Ishikawa (cell line): Measurements from ENCODE around the gene KSR2.

Source experiments
- CEBPB ChIP-seq: IDR thresholded peaks from 2 replicates; pipeline ENCODE4 v1.6.1; 2012
- CREB1 ChIP-seq: IDR thresholded peaks from 2 replicates; pipeline ENCODE4 v1.6.1; 2012; ENCODE audit warnings: low read depth
- EGR1 ChIP-seq: IDR thresholded peaks from 2 replicates; pipeline ENCODE4 v1.6.1; 2012
- EP300 ChIP-seq: IDR thresholded peaks from 2 replicates; pipeline ENCODE4 v1.6.1; 2012; ENCODE audit warnings: borderline replicate concordance
- FOXM1 ChIP-seq: IDR thresholded peaks from 2 replicates; pipeline ENCODE4 v1.6.1; 2012; ENCODE audit warnings: low read depth, borderline replicate concordance
- MAX ChIP-seq: IDR thresholded peaks from 2 replicates; pipeline ENCODE4 v1.6.1; 2012
- RAD21 ChIP-seq: IDR thresholded peaks from 2 replicates; pipeline ENCODE4 v1.6.1; 2012; ENCODE audit warnings: low read depth
- REST ChIP-seq: IDR thresholded peaks from 2 replicates; pipeline ENCODE4 v1.6.1; 2012; ENCODE audit warnings: low read depth, mild to moderate bottlenecking
- USF1 ChIP-seq: IDR thresholded peaks from 2 replicates; pipeline ENCODE4 v1.6.1; 2012
- YY1 ChIP-seq: IDR thresholded peaks from 2 replicates; pipeline ENCODE4 v1.6.1; 2012; ENCODE audit warnings: low read depth
- ZBTB7A ChIP-seq: IDR thresholded peaks from 2 replicates; pipeline ENCODE4 v1.6.1; 2012; ENCODE audit warnings: low read depth

GRCh38 chr12:117724543-117724942, 244.2 kb downstream of the KSR2 start:
- TF ChIP-seq REST (no peak), CEBPB (no peak), USF1 (no peak), RAD21 (no peak), YY1 (no peak), FOXM1 (no peak), MAX (no peak), EGR1 (no peak), CREB1 (no peak), EP300 (no peak), ZBTB7A (no peak)
